HG02571 (cell line): Measurements from ENCODE around the gene ANKRA2.

Experiments
- ATAC-seq: cut with Tn5 transposase; IDR thresholded peaks from one replicate; pipeline ENCODE4 v1.9.1; 2021; ENCODE audit warnings: mild to moderate bottlenecking, moderate library complexity; ENCODE audit not compliant: unreplicated experiment

The ANKRA2 gene

DNA sequence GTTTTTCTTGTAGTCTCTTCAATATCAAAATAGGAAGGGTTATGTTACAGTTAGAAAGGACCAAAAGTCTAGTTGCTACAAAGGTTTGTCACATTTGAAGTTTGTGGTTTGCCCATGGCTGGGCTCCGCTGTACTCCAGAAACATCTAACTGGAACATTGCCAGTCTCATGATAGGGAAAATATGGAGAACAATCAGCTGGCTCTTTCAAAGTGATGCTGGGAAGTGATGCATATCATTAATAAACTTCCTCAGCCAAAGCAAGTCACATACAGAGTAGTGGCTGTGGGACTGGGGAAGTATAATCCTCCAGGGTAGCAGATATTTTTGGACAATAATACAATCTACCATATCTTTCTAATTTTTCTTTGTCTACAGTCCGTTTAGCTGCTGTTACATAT is 58.4 kb downstream of the ANKRA2 start:
- ATAC-seq: no peak

DNA sequence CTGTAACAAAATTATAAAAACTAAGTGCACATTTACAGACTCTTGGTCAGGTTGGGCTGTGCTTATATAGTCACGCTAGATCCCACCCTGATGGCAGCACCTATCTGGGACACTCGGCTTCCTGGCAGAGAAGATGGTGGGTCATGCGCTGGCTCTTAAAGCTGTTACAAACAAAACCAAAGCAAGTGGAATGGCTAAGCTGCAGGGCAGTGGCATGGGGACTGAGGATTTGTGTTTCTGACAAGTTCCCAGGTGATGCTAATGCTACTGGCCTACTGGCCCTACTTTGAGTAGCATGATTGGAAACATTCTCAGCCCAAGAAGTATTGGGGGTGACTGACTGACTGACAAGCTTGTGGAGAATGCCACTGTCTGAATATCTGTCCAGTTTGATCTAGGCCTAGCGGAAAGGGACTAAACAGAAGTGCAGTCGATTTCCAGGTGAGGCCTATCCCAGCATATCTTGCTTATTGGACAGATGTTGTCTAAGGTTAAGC is 58.9 kb downstream of the ANKRA2 start:
- no peak for ATAC-seq
